ENCODE data around the gene BBS4.
"Not testable (repeated sequence)": the region's sequence is repeated elsewhere in the genome, so short reads cannot be mapped to it uniquely, and the experiment has no call there.

DNA sequence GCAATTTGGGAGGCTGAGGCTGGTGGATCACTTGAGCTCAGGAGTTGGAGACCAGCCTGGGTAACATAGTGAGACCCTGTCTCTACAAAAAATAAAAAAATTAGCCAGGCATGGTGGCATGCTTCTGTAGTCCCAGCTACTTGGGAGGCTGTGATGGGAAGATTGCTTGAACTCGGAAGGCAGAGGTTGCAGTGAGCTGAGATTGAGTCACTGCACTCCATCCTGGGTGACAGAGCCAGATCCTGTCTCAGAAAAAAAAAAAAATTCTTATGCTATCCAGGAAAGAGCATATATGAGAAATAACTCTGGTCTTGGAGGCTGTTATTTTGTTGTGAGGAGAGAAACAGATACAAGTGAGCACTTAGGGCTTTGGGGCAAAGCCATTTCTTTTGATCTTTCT, 42.2 kb downstream of the BBS4 start:
- TF ChIP-seq, protein P1, sequence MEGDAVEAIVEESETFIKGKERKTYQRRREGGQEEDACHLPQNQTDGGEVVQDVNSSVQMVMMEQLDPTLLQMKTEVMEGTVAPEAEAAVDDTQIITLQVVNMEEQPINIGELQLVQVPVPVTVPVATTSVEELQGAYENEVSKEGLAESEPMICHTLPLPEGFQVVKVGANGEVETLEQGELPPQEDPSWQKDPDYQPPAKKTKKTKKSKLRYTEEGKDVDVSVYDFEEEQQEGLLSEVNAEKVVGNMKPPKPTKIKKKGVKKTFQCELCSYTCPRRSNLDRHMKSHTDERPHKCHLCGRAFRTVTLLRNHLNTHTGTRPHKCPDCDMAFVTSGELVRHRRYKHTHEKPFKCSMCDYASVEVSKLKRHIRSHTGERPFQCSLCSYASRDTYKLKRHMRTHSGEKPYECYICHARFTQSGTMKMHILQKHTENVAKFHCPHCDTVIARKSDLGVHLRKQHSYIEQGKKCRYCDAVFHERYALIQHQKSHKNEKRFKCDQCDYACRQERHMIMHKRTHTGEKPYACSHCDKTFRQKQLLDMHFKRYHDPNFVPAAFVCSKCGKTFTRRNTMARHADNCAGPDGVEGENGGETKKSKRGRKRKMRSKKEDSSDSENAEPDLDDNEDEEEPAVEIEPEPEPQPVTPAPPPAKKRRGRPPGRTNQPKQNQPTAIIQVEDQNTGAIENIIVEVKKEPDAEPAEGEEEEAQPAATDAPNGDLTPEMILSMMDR (IDR thresholded peaks at IDR 0.05) = not testable (repeated sequence)
- TF ChIP-seq EZH2 (IDR thresholded peaks at IDR 0.05; ENCODE audit: borderline replicate concordance, insufficient read depth, low read depth, low read length, poor library complexity, severe bottlenecking) = not testable (repeated sequence)
